ENCODE measurements around the gene TNRC18.

DNA sequence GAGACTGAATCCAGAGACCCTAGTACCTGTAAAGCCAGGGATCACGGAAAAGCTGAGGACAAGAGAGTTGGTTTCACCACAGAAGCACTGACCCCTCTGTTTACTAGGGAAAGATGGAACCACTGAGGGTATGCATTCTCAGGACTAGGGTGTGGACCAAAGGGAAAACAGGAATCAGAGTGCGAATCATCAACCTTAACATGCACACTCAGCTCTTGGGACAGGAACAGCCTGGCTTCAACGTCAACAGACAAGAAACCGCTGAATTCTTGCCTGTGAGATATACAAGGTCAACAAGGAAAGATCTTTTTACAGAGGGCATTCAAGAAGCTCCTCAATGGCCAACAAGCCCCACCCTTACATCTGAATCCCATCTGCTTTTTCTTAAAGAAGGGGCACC, 14.9 kb downstream of the TNRC18 start:
- TF ChIP-seq, protein P1, sequence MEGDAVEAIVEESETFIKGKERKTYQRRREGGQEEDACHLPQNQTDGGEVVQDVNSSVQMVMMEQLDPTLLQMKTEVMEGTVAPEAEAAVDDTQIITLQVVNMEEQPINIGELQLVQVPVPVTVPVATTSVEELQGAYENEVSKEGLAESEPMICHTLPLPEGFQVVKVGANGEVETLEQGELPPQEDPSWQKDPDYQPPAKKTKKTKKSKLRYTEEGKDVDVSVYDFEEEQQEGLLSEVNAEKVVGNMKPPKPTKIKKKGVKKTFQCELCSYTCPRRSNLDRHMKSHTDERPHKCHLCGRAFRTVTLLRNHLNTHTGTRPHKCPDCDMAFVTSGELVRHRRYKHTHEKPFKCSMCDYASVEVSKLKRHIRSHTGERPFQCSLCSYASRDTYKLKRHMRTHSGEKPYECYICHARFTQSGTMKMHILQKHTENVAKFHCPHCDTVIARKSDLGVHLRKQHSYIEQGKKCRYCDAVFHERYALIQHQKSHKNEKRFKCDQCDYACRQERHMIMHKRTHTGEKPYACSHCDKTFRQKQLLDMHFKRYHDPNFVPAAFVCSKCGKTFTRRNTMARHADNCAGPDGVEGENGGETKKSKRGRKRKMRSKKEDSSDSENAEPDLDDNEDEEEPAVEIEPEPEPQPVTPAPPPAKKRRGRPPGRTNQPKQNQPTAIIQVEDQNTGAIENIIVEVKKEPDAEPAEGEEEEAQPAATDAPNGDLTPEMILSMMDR (conservative IDR thresholded peaks at IDR 0.05; ENCODE audit: low read depth, low read length): no peak
- TF ChIP-seq EZH2 (IDR thresholded peaks at IDR 0.05; ENCODE audit: borderline replicate concordance, low read depth, low read length, poor library complexity, severe bottlenecking): no peak
